ENCODE results near the gene TMEM94.

- TF ChIP-seq, protein P1, sequence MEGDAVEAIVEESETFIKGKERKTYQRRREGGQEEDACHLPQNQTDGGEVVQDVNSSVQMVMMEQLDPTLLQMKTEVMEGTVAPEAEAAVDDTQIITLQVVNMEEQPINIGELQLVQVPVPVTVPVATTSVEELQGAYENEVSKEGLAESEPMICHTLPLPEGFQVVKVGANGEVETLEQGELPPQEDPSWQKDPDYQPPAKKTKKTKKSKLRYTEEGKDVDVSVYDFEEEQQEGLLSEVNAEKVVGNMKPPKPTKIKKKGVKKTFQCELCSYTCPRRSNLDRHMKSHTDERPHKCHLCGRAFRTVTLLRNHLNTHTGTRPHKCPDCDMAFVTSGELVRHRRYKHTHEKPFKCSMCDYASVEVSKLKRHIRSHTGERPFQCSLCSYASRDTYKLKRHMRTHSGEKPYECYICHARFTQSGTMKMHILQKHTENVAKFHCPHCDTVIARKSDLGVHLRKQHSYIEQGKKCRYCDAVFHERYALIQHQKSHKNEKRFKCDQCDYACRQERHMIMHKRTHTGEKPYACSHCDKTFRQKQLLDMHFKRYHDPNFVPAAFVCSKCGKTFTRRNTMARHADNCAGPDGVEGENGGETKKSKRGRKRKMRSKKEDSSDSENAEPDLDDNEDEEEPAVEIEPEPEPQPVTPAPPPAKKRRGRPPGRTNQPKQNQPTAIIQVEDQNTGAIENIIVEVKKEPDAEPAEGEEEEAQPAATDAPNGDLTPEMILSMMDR (IDR thresholded peaks at IDR 0.05), result no peak
- TF ChIP-seq POLR2A (IDR thresholded peaks at IDR 0.05), result no peak
Observed at GRCh38 chr17:75440738-75441448, 15.5 kb upstream of the TMEM94 start.

Data from gastroesophageal sphincter (tissue), 3 donors.